ENCODE data around the gene TOR1B.
"Not testable (repeated sequence)": the region's sequence is repeated elsewhere in the genome, so short reads cannot be mapped to it uniquely, and the experiment has no call there.

Gene TOR1B

DNA sequence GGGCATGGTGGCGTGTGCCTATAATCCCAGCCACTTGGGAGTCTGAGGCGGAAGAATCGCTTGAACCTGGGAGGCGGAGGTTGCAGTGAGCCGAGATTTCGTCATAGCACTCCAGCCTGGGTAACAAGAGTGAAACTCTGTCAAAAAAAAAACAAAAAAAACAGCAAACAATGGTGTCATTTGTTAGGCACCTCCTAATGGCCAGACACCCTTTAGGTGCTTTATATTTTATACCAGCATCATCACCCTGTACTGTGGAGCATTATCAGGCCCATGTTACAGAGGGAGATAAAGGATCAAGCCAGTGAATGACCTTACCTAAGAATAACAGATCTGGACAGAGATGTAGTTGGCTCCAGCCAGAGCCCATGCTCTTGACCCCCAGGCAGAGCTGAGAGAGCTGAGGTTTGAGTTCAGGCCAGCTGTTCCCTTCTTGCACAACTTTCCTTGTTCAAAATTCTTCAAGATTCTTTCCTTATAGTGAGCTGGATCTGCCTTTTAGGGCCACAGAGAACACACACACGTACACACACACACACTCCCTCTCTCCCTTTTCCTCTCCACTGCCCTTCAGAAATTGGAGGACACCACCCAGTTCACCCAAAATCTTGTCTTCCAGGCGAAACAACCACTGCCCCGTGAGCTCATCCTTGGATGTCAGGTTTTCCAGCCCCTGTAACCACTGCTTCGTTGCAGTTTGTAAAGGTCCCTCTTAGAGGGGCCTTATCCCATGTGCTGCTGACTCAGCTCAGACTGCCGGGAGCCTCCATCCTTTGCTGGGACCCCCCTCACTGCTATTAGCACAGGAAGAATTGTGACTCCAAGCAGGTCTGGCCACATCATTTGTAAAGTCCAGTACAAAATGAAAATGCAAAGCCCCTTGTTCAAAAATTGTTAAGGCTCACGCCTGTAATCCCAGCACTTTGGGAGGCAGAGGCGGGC is 39.7 kb upstream of the TOR1B start:
- Histone ChIP-seq H3K4me3 (ENCODE audit: low read length) (no peak overlapping the region), H3K9ac (ENCODE audit: low read length) (no peak overlapping the region), H3K9me3 (ENCODE audit: control insufficient read depth, low read length) (no peaks in the 10 kb centered on the region), H3K27me3 (ENCODE audit: control insufficient read depth, insufficient read depth, low read length) (no peaks in the 10 kb centered on the region), H3K36me3 (ENCODE audit: control insufficient read depth, insufficient read depth, low read length) (no peaks in the 10 kb centered on the region), H3K4me1 (ENCODE audit: control insufficient read depth, insufficient read depth, low read length) (peaks cover 21% of the 10 kb centered on the region)

DNA sequence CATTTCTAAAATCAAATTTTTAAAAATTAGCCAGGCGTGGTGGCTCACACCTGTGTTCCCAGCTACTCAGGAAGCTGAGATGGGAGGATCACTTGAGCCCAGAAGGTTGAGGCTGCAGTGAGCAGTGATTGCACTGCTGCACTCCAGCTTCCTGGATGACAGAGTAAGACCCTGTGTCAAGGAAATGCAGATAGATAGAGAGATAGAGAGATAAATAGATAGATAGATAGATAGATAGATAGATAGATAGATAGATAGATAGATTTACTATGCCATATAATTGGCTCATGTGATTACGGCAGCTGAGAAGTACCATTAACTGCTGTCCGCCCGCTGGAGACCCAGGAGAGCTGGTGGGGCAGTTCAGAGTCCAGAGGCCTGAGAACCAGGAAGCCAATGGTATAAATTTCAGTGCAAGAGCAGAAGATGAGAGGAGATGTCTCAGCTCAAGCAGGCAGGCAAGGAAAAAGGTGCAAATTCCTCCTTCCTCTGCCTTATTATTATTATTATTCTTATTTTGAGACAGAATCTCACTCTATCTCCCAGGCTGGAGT is 37.1 kb upstream of the TOR1B start:
- H3K36me3 ChIP-seq (ENCODE audit: control insufficient read depth, insufficient read depth, low read length): no peaks in the 10 kb centered on the region
- H3K27me3 ChIP-seq (ENCODE audit: control insufficient read depth, insufficient read depth, low read length): no peaks in the 10 kb centered on the region
- H3K9me3 ChIP-seq (ENCODE audit: control insufficient read depth, low read length): no peaks in the 10 kb centered on the region
- no peak overlapping the region for H3K9ac ChIP-seq (ENCODE audit: low read length)
- no peak overlapping the region for H3K4me3 ChIP-seq (ENCODE audit: low read length)
- peaks cover 26% of the 10 kb centered on the region for H3K4me1 ChIP-seq (ENCODE audit: control insufficient read depth, insufficient read depth, low read length)

DNA sequence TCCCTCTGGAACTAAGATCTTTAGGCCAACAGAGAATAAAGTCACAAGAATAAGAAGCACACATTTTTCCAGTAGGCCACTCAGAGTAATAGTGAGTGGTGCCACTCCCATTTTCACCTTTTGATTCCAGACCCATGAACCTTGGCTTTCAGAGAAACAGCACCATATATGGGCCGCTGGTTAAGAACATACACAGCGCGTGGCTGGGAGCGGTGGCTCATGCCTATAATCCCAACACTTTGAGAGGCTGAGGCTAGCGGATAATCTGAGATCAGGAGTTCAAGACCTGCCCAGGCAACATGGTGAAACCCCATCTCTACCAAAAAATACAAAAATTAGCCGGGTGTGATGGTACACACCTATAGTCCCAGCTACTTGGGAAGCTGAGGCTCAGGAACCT is 34.5 kb upstream of the TOR1B start:
- Histone ChIP-seq H3K27me3 (ENCODE audit: control insufficient read depth, insufficient read depth, low read length) (no peaks in the 10 kb centered on the region), H3K9ac (ENCODE audit: low read length) (no peak overlapping the region), H3K36me3 (ENCODE audit: control insufficient read depth, insufficient read depth, low read length) (no peaks in the 10 kb centered on the region), H3K9me3 (ENCODE audit: control insufficient read depth, low read length) (no peaks in the 10 kb centered on the region), H3K4me3 (ENCODE audit: low read length) (no peak overlapping the region), H3K4me1 (ENCODE audit: control insufficient read depth, insufficient read depth, low read length) (peaks cover 8% of the 10 kb centered on the region)

DNA sequence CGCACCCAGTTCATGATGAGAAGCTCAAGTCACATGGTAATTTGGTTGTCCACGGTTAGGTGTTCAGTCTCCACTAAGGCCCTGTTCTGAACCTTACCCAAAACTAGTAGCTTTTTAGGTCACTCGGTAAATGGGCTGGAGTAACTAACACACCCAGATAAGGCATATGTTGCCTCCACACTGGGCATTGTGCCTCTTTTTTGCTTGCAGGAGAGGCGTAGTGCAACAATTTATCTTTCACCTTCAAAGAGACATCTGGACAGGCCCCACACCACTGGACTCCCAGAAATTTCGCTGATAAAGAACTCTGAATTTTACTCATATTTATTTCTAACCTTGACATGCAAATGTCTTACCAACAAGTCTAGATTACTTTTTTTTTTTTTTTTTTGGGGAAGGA is 33.3 kb upstream of the TOR1B start:
- peaks cover 13% of the 10 kb centered on the region for H3K4me1 ChIP-seq (ENCODE audit: control insufficient read depth, insufficient read depth, low read length)
- H3K4me3 ChIP-seq (ENCODE audit: low read length): no peak overlapping the region
- no peaks in the 10 kb centered on the region for H3K36me3 ChIP-seq (ENCODE audit: control insufficient read depth, insufficient read depth, low read length)
- no peaks in the 10 kb centered on the region for H3K27me3 ChIP-seq (ENCODE audit: control insufficient read depth, insufficient read depth, low read length)
- no peaks in the 10 kb centered on the region for H3K9me3 ChIP-seq (ENCODE audit: control insufficient read depth, low read length)
- no peak overlapping the region for H3K9ac ChIP-seq (ENCODE audit: low read length)

DNA sequence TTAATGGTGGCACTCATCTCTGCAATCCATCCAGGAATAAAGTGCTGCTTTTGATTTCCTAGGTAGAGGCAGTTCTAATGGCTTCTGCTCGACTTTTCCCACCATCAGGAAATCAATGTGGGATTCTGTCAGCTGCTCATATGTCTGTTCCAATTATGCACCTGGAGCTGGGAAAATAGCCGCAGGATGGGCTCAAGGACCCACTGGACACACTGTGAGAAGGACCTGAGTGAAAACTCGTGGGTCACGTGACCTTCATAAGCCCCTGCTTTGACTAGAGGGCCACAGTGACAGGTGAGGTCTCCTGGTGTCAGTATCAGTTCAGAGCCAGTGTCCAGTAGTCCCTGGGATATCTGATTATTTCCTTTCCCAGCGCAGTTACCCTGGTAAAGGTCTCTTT is 32.2 kb upstream of the TOR1B start:
- H3K9me3 ChIP-seq (ENCODE audit: control insufficient read depth, low read length): no peaks in the 10 kb centered on the region
- H3K36me3 ChIP-seq (ENCODE audit: control insufficient read depth, insufficient read depth, low read length): no peaks in the 10 kb centered on the region
- peaks cover 13% of the 10 kb centered on the region for H3K4me1 ChIP-seq (ENCODE audit: control insufficient read depth, insufficient read depth, low read length)
- no peaks in the 10 kb centered on the region for H3K27me3 ChIP-seq (ENCODE audit: control insufficient read depth, insufficient read depth, low read length)
- no peak overlapping the region for H3K4me3 ChIP-seq (ENCODE audit: low read length)
- no peak overlapping the region for H3K9ac ChIP-seq (ENCODE audit: low read length)

DNA sequence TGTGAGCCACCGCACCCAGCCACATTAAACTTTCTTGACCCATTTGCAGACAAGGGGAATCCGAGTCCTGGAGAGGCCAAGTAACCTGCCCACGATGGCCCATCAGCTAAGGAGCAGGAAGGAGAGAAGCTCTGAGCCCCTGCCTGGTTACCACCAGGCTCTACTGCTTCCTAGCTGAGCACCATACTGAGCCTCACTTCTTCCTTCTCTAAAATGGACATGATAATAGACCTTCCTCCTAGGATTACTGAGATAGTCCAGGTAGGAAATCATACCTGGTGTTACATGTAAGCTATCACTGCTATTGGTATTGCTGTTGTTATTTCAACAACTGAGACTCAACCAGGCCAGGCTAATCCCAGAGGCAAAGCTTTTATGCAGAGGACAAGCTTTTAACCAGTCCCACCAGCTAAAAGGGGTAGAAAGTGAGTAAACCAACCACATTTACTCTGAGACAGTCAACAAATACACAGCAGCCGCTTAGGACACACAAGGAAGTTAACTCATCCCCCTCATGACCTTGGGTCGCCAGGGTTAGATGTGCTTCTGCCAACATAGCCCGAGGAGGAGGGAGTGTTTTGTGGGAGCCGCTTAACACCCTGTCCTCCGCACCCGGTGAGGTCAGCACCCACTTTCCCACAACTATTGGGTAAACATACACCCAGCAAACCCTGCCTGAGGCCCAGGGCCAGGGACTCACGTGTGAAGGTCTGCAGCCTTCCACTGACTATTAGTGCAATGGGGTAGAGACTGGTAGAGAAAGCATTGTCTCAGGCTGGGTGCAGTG is 29.5 kb upstream of the TOR1B start:
- H3K9me3 ChIP-seq (ENCODE audit: control insufficient read depth, low read length): no peaks in the 10 kb centered on the region
- H3K27me3 ChIP-seq (ENCODE audit: control insufficient read depth, insufficient read depth, low read length): no peaks in the 10 kb centered on the region
- H3K4me3 ChIP-seq (ENCODE audit: low read length): no peak overlapping the region
- H3K9ac ChIP-seq (ENCODE audit: low read length): no peak overlapping the region
- no peaks in the 10 kb centered on the region for H3K36me3 ChIP-seq (ENCODE audit: control insufficient read depth, insufficient read depth, low read length)
- H3K4me1 ChIP-seq (ENCODE audit: control insufficient read depth, insufficient read depth, low read length): peaks cover 25% of the 10 kb centered on the region

DNA sequence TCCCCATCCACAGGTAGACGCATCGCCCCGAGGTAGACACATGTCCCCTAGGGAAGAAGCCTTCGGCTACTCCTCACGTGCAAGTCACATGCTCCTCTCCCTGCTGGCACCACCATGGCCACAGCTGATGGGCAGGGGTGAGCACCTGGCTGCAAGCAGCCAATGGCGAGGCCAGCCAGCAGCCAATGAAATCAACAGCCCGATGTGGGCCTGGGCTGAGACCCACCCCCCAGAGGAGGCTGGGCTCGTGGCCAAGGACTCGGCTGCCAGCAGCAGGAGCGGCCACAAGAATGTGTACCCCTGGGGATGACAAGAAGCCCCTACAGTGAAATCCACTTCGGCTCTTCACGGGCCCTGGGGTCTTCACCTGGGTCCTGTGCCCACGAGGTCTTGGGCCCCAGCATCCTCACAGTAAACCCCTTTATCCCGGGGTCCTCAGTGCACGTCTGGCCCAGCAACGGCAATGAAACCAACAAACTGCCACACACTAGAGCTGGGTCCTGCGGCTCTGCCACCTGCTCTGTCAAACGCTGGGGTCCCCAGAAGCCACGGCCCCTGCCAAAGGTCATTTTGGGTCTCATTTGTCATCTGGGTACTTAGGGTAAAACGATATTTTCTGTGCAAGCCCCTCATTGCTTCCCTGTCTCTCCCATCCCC is 28.1 kb upstream of the TOR1B start:
- Histone ChIP-seq H3K4me1 (ENCODE audit: control insufficient read depth, insufficient read depth, low read length) (peaks cover 20% of the 10 kb centered on the region), H3K9ac (ENCODE audit: low read length) (no peak overlapping the region), H3K36me3 (ENCODE audit: control insufficient read depth, insufficient read depth, low read length) (no peaks in the 10 kb centered on the region), H3K9me3 (ENCODE audit: control insufficient read depth, low read length) (no peaks in the 10 kb centered on the region), H3K27me3 (ENCODE audit: control insufficient read depth, insufficient read depth, low read length) (no peaks in the 10 kb centered on the region), H3K4me3 (ENCODE audit: low read length) (no peak overlapping the region)

DNA sequence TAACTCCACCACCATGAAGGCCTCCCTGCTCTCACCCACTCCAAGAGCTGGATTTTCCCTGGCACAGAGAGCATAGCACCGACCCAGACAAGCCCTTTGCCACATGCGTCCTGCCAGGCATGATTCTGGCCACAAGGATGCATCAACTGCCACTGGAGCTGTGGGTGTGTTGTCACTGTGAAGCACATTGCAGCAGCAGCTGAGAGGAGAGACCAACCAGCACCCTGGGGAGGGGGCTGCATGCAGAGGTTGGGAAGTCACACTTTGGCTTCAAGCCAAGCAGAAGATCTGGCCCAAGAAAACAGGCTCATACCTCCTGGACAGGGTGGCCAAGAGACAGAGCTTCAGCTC is 27.6 kb upstream of the TOR1B start:
- Histone ChIP-seq H3K9me3 (ENCODE audit: control insufficient read depth, low read length) (no peaks in the 10 kb centered on the region), H3K9ac (ENCODE audit: low read length) (no peak overlapping the region), H3K4me3 (ENCODE audit: low read length) (no peak overlapping the region), H3K4me1 (ENCODE audit: control insufficient read depth, insufficient read depth, low read length) (peaks cover 20% of the 10 kb centered on the region), H3K36me3 (ENCODE audit: control insufficient read depth, insufficient read depth, low read length) (no peaks in the 10 kb centered on the region), H3K27me3 (ENCODE audit: control insufficient read depth, insufficient read depth, low read length) (no peaks in the 10 kb centered on the region)

DNA sequence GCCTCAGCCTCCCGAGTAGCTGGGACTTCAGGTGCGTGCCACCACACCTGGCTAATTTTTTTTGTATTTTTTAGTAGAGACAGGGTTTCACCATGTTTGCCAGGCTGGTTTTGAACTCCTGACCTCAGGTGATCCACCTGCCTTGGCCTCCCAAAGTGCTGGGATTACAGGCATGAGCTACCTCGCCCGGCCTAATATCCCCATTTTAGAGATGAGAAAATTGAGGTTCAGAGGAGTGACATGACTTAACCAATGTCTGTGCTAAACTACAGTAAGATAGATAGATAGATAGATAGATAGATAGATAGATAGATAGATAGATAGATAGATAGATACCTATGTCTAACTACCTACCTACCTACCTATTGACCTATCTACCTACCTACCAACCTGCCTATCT is 26.9 kb upstream of the TOR1B start:
- not testable (repeated sequence) for H3K9ac ChIP-seq (ENCODE audit: low read length); H3K36me3 ChIP-seq (ENCODE audit: control insufficient read depth, insufficient read depth, low read length); H3K27me3 ChIP-seq (ENCODE audit: control insufficient read depth, insufficient read depth, low read length); H3K9me3 ChIP-seq (ENCODE audit: control insufficient read depth, low read length); H3K4me3 ChIP-seq (ENCODE audit: low read length)
- H3K4me1 ChIP-seq (ENCODE audit: control insufficient read depth, insufficient read depth, low read length): peaks cover 20% of the 10 kb centered on the region

DNA sequence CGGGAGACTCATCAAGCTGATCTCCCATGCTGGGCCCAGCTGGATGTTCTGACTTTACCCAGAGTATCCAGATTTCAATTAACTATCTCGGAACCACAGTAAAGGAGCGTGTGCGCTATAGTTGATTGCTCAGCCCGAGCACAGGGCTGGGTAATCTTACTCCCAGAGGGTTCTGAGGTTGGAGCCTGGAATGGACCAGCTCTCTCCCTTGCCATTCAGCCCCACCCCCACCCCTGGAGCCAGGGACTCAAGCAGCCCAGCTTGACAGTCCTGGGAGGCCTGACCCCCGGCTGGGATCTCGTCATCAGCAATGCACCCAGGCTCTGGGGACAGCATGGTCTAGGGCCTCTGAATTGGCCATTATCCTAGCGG is 26.4 kb upstream of the TOR1B start:
- Histone ChIP-seq H3K9me3 (ENCODE audit: control insufficient read depth, low read length) (no peaks in the 10 kb centered on the region), H3K27me3 (ENCODE audit: control insufficient read depth, insufficient read depth, low read length) (no peaks in the 10 kb centered on the region), H3K36me3 (ENCODE audit: control insufficient read depth, insufficient read depth, low read length) (no peaks in the 10 kb centered on the region), H3K4me3 (ENCODE audit: low read length) (no peak overlapping the region), H3K4me1 (ENCODE audit: control insufficient read depth, insufficient read depth, low read length) (peaks cover 20% of the 10 kb centered on the region), H3K9ac (ENCODE audit: low read length) (peak overlapping the region; percentile 44)

DNA sequence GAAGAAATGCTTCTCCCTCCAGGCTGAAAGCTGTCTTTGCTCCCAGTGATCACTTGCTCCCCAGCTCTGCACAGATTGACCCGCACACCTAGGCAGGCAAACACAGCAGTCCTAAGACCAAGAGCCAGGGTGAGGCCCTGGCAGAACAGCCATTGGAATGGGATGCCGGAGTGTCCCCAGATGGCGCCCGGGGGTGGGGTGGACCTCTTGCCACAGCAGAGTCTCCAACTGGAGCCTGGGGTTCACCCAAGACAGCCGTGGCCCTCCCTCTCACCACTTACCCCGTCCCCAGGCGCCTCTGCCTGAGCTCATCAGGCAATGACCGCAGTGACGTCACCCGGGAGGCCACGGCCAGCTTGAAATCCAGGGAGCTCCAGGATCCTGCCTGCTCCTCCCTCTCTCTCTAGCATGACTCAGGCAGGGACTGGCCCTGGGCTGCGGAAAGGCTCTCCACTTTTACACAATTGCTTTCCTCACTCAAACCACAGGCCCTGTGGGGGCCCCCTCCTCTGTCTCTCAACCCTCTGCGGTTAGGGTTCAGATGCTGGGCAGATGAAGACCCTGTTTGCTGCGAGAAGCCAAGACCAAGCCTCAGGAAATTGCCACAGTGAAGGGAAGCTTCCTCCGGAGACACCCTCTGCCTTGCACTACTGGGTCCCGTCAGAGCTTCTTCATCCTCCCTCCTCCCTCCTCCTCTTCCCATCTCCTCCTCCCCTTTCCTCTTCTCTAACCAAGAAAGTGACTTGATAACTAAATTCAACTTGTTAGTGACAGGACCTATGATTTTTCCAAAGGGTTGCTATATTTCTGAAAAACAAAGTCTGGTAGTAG is 25.8 kb upstream of the TOR1B start:
- H3K9ac ChIP-seq (ENCODE audit: low read length): peak overlapping the region; percentile 44
- H3K27me3 ChIP-seq (ENCODE audit: control insufficient read depth, insufficient read depth, low read length): no peaks in the 10 kb centered on the region
- H3K4me1 ChIP-seq (ENCODE audit: control insufficient read depth, insufficient read depth, low read length): peaks cover 20% of the 10 kb centered on the region
- H3K9me3 ChIP-seq (ENCODE audit: control insufficient read depth, low read length): no peaks in the 10 kb centered on the region
- H3K36me3 ChIP-seq (ENCODE audit: control insufficient read depth, insufficient read depth, low read length): no peaks in the 10 kb centered on the region
- H3K4me3 ChIP-seq (ENCODE audit: low read length): no peak overlapping the region

All from mucosa of stomach (tissue), 1 donor.